Measurements from ENCODE around the gene PRRC2A. TPM values are rescaled to one million over a fixed set of nuclear protein-coding genes. Genes with fewer than 3 reads are reported as not detected.

PRRC2A gene
- total RNA-seq, 4 donors from 2014 or later: 71.4 to 113 (median 88.0) TPM

- H3K36me3 ChIP-seq: peaks cover 5 to 90% (median 50%) of the 10 kb centered on the region in 3 donors
- H3K9me3 ChIP-seq: no peaks in the 10 kb centered on the region
- 80 to 83% methylated on average over 10 of the region's 10 CpGs for WGBS, 2 donors
- no peak overlapping the region for H3K27ac ChIP-seq
- no peak overlapping the region for H3K4me3 ChIP-seq
- peaks cover 0 to 11% (median 6%) of the 10 kb centered on the region in 4 donors for H3K4me1 ChIP-seq
- no peak for DNase-seq (ENCODE audit: low spot score in 2 of 2)
- TF ChIP-seq CTCF (IDR thresholded peaks at IDR 0.05) (no peak), EP300 (IDR thresholded peaks at IDR 0.05) (no peak), POLR2A (IDR thresholded peaks at IDR 0.05) (no peak)
- H3K27me3 ChIP-seq: no peaks in the 10 kb centered on the region
Observed at GRCh38 chr6:31626952-31627351, 6.4 kb downstream of the PRRC2A start.

- DNase-seq (ENCODE audit: low spot score in 2 of 2): no peak
- Histone ChIP-seq H3K27me3 (no peaks in the 10 kb centered on the region), H3K4me3 (no peak overlapping the region), H3K9me3 (no peaks in the 10 kb centered on the region), H3K36me3 (peaks cover 5 to 98% (median 50%) of the 10 kb centered on the region in 3 donors), H3K27ac (no peak overlapping the region), H3K4me1 (peaks cover 0 to 8% (median 0%) of the 10 kb centered on the region in 4 donors)
- WGBS, 2 donors: 96 to 98% methylated on average over 19 of the region's 19 CpGs
- no peak for TF ChIP-seq POLR2A (IDR thresholded peaks at IDR 0.05)
- TF ChIP-seq CTCF (IDR thresholded peaks at IDR 0.05): no peak
- TF ChIP-seq EP300 (IDR thresholded peaks at IDR 0.05): no peak
Observed at GRCh38 chr6:31627690-31628287, 7.3 kb downstream of the PRRC2A start.

GRCh38 chr6:31629014-31629413 is 8.5 kb downstream of the PRRC2A start:
- TF ChIP-seq EP300 (IDR thresholded peaks at IDR 0.05) (no peak), CTCF (IDR thresholded peaks at IDR 0.05) (no peak), POLR2A (IDR thresholded peaks at IDR 0.05) (no peak)
- H3K4me1 ChIP-seq: peaks cover 0 to 18% (median 0%) of the 10 kb centered on the region in 4 donors
- H3K9me3 ChIP-seq: no peaks in the 10 kb centered on the region
- H3K4me3 ChIP-seq: no peak overlapping the region
- 85 to 88% methylated on average over 7 of the region's 7 CpGs for WGBS, 2 donors
- no peaks in the 10 kb centered on the region for H3K27me3 ChIP-seq
- DNase-seq (ENCODE audit: low spot score in 2 of 2): no peak
- no peak overlapping the region for H3K27ac ChIP-seq
- peaks cover 5 to 100% (median 56%) of the 10 kb centered on the region in 3 donors for H3K36me3 ChIP-seq

- Histone ChIP-seq H3K4me3 (no peak overlapping the region), H3K36me3 (peaks cover under 1 to 100% (median 58%) of the 10 kb centered on the region in 3 donors), H3K27me3 (no peaks in the 10 kb centered on the region), H3K9me3 (no peaks in the 10 kb centered on the region), H3K27ac (no peak overlapping the region), H3K4me1 (peaks cover 0 to 18% (median 0%) of the 10 kb centered on the region in 4 donors)
- WGBS, 2 donors: 90 to 92% methylated on average over 25 of the region's 25 CpGs
- DNase-seq (ENCODE audit: low spot score in 2 of 2): no peak
- TF ChIP-seq POLR2A (IDR thresholded peaks at IDR 0.05) (no peak), EP300 (IDR thresholded peaks at IDR 0.05) (no peak), CTCF (IDR thresholded peaks at IDR 0.05) (no peak)
Observed at GRCh38 chr6:31630177-31630934, 9.8 kb downstream of the PRRC2A start.

- H3K36me3 ChIP-seq: peaks cover 0 to 100% (median 55%) of the 10 kb centered on the region in 3 donors
- H3K9me3 ChIP-seq: no peaks in the 10 kb centered on the region
- 72 to 74% methylated on average over 8 to 12 of the region's 16 CpGs for WGBS, 2 donors
- no peak overlapping the region for H3K27ac ChIP-seq
- no peak overlapping the region for H3K4me3 ChIP-seq
- H3K27me3 ChIP-seq: no peaks in the 10 kb centered on the region
- DNase-seq (ENCODE audit: low spot score in 2 of 2): no peak
- peaks cover 0 to 18% (median 0%) of the 10 kb centered on the region in 4 donors for H3K4me1 ChIP-seq
- TF ChIP-seq POLR2A (IDR thresholded peaks at IDR 0.05) (no peak), CTCF (IDR thresholded peaks at IDR 0.05) (no peak), EP300 (IDR thresholded peaks at IDR 0.05) (no peak)
Observed at GRCh38 chr6:31631209-31631608, 10.7 kb downstream of the PRRC2A start.
